Left lobe of liver (tissue), 2 donors: ENCODE measurements around the gene VRTN. TPM values are rescaled to one million over a fixed set of nuclear protein-coding genes. Genes with fewer than 3 reads are reported as not detected.
"Not testable (repeated sequence)": the region's sequence is repeated elsewhere in the genome, so short reads cannot be mapped to it uniquely, and the experiment has no call there.

Experiments
- ATAC-seq: fragments of 200-7000 bp; cut with Tn5 transposase; one replicate; pipeline ENCODE4 v1.9.1; 2020; ENCODE audit warnings: mild to moderate bottlenecking, moderate library complexity
- DNase-seq: peaks from one replicate; pipeline ENCODE4 v3.0.0-alpha.2; 2020; ENCODE audit warnings: low spot score
- total RNA-seq: library from RNA; stranded (reverse); gene quantifications from one replicate; pipeline ENCODE4 v1.2.1, GENCODE V29; 2021
- donor health status: DM: no; HTN: no; CAD: no; lungs with moderate emphysema.
- donor health status: DM: no; HTN: yes; CAD: no.

Gene VRTN
- total RNA-seq, 1 donor from 2014 or later: 0.08 TPM

DNA sequence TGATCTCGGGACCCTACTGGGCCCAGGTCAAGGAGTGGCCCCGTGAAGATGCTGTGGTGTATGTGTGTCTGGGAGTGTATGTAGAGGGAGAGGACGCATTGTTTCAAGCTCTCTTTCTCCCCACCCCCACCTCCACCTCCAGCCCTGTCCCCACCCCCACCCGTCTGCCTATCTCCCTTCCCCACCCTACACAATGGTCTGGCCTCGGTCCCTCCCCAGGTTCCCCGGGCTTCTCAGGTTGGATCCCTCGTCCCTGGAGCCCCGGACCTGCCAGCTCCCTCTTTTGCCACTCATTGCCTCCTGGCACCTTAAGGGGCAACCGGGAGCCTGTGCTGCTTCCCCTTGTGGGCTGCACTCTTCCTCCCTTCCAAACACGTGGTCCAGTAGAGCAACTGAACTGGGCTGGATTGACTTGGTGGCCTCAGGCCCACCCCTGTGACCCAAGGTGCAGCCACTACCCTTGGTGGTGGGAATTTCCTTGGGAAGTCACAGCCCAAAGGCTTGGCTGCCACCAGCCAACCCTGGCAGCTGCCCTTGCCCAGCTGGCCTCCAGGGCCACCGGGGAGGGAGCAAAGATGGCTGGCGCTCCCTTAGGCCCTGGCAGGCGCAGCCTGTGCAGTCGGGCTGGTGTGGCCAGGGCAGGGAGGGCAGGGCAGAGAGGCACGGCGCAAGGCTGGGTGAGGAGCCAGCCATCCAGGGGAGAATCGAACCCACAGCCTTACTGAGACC is 628 bp downstream of the VRTN start:
- DNase-seq (no peak), ATAC-seq (no peak)

DNA sequence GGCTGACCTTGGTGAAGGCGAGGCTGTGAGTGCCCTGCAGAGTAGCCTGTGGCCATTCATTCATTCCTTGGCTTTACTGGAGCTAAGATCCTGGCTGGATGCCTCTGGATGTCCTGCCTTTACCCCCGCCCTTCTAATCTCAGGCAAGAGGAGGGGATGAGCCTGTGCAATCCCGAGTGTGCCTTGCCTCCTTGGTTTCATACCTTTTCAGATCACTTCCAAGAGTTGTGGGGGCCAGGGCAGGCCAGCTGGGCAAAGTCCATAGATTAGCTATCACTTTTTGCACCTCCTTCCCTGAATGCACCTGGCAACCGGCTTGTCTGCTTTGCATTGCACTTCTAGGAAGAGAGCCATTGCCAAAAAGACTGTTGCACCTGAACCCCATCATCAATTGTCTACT is 1.5 kb downstream of the VRTN start:
- no peak for ATAC-seq
- no peak for DNase-seq

DNA sequence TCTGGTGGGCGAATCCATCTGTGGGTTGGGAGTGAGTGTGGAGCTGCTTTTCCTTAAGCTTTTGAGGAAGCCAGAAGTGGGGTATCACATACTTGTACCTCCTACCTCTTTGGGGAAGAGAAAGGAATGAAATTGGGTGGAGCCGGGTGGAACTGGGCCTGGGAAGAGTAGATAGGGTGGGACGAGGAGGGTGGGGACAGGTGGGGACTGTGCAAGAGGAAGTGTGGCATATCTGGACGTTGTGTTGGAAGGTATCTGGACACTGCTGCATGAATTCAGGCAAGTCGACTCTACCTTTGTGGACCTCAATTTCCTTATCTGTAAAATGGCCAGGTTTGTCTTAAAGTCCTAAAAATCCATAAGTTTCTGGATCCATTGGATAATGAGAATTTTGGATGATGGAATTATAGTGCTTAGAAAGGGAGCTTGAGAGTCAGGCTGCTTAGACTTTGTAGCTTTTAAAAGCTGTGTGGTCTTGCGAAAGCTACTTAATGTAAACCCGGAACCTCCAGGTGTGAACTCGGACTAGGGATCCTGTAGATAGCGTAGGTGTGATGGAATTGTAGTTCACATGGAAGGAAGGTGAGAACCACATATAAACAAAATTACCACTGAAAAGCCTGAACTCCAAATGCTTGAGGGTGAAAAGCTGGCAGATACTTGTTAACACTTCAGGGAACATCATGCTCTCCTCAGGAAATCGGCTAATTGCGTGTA is 2.1 kb downstream of the VRTN start:
- DNase-seq (no peak), ATAC-seq (no peak)

DNA sequence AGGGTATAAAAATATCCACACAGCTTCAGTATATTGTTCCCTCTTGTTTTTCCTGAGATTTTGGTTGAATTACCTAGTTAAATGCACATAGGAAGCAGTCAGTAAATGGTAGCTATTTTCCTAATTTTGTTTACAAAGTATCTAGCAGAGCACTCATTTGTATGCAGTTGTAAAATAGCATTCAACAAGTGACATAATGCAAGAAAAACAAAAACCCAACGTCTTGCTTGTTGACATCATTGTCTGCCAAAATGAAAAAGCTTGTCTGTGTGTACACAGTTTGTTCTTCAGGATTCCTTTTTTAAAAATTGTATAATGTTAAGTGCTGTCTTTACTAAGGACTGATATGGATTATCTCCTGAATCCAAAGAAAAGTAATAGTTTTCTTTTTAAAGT is 2.7 kb downstream of the VRTN start:
- DNase-seq: no peak

DNA sequence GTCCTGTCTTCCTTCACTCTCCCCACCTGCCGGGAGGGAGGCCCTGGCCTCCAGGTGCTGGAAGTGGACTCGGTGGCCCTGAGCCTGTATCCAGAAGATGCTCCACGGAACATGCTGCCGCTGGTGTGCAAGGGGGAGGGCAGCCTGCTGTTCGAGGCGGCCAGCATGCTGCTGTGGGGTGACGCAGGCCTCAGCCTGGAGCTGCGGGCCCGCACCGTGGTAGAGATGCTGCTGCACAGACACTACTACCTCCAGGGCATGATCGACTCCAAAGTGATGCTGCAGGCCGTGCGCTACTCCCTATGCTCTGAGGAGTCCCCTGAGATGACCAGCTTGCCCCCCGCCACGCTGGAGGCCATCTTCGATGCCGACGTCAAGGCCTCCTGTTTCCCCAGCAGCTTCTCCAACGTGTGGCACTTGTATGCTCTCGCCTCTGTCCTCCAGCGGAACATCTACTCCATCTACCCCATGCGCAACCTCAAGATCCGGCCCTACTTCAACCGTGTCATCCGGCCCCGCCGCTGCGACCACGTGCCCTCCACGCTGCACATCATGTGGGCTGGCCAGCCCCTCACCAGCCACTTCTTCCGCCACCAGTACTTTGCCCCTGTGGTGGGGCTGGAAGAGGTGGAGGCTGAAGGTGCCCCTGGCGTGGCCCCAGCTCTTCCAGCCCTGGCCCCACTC is 8.8 kb downstream of the VRTN start:
- ATAC-seq: no peak
- no peak for DNase-seq

More for the DNA sequence above, 2.7 kb downstream of the VRTN start:
- ATAC-seq: no peak

DNA sequence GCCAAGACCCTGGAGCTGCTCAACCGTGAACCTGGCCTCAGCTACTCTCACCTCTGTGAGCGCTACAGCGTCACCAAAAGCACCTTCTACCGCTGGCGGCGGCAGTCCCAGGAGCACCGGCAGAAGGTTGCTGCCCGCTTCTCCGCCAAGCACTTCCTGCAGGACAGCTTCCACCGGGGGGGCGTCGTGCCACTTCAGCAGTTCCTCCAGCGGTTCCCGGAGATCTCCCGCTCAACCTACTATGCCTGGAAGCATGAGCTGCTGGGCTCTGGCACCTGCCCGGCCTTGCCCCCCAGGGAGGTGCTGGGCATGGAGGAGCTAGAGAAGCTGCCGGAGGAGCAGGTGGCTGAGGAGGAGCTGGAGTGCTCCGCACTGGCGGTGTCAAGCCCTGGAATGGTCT is 9.3 kb downstream of the VRTN start:
- DNase-seq: no peak
- no peak for ATAC-seq

DNA sequence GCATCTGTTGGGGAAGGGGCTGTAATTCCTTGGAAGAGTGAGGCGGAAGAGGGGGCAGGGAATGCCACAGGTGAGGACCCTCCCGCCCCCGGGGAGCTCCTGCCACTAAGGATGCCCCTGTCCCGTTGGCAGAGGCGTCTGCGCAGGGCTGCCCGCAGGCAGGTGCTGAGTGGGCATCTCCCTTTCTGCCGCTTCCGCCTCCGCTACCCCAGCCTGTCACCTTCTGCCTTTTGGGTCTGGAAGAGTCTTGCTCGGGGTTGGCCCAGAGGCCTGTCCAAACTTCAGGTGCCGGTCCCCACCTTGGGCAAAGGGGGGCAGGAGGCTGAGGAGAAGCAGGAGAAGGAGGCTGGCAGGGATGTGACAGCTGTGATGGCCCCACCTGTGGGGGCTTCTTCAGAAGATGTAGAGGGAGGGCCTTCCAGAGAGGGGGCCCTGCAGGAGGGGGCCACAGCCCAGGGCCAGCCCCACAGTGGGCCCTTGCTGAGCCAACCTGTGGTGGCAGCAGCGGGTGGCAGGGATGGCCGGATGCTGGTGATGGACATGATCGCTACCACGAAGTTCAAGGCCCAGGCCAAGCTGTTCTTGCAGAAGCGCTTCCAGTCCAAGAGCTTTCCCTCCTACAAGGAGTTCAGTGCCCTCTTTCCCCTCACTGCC is 10.0 kb downstream of the VRTN start:
- DNase-seq: no peak

DNA sequence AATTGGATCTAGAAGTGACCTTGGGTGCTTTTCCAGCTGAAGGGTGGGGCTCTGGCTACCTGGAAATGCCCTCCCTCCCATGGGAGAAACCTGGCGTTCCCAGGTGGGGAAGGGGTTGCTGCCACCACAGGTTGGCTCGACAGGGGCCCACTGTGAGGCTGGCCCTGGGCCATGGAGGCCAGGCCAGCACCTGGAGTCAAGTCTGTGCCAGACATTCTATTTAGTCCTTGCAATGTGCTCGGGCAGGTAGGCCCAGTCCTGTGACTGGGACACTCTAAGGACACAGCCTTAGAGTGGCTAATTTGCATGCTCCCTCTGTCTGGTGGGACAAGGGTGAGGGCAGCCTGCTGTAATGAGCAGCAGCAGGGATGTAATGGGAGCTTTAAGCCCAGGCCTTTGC is 11.9 kb downstream of the VRTN start:
- ATAC-seq (no peak), DNase-seq (no peak)

More for the DNA sequence above, 10.0 kb downstream of the VRTN start:
- no peak for ATAC-seq

DNA sequence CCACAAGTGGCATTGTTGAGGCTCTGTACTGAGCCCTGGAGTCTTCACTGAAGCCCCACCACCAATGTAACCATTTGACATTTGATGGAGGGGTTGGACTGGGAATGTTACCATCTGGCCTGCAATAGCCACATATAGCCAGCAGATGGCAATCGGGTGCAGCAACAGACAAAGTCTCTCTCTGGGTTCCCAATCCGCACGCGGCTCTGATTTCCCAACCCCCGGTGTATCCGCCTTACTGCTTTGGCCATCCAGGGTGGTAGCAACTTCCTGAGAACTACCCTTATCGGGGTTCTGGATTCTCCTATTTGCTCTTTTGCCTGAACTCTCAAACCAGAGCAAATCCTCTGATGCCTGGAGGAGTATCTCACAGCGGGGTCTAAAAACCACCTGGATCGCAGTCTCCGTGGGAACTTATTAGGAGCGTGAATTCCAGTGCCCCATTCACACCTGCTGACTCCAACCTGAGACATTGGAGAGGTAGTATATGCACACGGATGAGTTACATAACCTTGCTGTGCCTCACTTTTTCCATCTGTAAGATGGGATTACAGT is 14.2 kb downstream of the VRTN start:
- ATAC-seq (peak; percentile 99), DNase-seq (peak; percentile 75)

DNA sequence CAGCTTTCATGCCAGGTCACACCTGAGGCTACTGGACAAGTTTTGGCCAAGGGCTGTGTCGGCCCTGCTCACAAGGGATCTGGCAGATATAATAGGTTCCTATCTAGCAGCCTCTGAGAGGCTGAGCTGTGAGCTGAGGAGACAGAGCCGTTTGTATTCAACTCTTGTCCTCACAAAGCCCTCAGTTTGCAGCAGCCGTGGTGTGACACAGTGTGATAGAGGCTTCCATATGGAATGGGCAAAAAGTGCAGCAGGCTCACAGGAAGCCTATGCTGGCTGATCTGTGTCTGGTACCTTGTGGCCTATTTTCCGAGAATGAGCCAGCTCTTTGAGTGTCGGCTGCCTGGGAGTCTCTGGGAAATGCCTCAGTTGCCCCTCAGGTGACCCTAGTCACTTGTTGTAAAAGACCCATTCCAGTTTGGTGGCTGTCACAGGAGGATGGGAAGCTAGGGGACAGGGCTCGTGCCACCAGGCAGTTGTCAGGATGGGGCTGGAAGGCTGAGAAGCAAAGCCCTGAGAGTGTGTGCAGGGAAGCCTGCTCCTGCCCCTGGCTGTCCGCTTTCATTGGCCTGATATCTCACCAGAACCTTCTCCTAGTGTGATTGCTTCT is 16.1 kb downstream of the VRTN start:
- ATAC-seq: no peak
- DNase-seq: no peak

DNA sequence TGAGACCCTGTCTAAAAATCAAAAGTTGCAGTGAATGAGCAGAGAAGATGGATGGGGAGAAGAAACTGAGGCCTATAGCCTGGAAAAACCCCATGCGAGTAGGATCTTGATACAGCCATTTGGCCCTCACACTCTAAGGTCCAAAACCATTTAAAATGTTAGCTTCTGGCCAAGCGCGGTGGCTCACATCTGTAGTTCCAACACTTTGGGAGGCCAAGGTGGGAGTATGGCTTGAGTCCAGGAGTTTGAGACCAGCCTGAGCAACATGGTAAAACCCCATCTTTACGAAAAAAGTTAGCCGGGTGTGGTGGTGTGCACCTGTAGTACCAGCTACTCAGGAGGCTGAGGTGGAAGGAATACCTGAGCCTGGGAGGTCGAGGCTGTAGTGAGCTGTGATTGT is 19.8 kb downstream of the VRTN start:
- DNase-seq: no peak
- ATAC-seq: no peak

DNA sequence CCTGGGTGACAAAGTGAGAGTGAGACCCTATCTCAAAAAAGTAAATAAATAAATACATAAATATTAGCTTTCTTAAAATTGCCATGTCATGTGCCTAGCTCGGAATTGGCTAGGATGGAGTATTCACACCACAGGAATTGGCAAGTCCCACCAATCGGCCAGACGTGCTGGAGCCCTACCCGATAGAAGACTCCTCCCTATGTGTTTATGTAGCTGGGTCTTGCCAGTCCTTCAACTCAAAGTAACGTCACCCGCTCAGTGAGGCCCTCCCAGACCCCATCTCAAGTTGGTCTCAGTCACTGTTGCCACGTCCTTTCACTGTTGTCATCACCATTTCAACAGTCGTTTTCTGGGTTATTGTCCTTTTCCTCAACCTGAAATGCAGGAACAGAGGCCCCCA is 20.2 kb downstream of the VRTN start:
- DNase-seq: no peak
- no peak for ATAC-seq

DNA sequence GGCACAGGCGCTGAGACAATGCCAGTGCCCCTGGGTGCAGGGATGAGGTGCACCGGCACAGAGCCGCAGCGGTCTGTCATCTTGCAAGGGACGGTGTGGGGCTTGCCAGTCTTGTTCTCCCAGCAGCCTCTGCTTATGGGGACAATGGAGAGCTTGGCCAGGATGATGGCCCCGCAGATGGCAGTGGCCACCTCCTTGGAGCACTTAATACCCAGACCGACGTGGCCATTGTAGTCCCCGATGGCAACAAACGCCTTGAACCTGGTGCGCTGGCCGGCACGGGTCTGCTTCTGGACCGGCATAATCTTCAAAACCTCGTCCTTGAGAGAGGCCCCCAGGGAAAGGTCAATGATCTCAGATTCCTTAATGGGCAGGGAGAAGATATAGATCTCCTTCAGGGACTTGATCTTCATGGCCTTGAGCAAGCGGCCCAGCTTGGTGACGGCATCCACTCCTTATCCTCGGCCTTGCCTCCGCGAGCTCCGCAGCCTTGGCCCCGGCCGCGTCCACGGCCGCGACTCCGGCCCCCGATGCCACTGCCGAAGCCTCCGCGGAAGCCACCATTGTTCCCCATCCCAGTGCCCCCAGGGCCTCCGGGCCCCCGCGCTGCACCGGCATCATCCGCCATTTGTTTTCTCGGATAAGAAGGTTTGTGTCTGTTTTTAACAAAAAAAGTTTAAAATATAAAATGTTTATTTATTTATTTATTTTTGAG is 29.9 kb downstream of the VRTN start:
- DNase-seq (no peak), ATAC-seq (no peak)

DNA sequence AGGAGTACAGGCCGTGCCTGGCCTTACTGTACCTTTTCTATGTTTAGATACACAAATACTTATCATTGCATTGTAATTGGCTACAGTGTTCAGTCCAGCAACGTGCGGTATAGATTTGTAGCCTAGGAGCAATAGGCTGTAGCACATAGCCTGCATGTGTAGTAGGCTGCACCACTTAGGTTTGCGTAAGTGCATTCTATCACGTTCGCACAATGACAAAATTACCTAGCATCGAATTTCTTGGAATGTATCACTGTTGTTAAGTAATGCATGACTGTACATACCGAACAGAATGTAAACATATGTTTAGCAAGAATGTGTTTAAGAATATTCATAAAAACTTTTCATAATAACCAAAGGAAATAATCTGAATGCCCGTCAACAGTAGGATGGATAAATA is 31.9 kb downstream of the VRTN start:
- ATAC-seq (no peak), DNase-seq (no peak)

DNA sequence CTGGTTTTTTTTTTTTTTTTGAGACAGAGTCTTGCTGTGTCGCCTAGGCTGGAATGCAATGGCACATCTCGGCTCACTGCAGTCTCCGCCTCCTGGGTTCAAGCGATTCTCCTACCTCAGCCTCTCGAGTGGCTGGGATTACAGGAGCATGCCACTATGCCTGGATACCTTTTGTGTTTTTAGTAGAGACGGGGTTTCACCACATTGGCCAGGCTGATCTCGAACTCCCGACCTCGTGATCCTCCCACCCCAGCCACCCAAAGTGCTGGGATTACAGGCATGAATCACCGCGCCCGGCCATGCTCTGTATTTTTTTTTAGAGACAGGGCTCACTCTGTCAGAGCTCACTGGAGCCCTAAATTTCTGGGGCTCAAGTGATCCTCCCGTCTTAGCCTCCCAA is 32.6 kb downstream of the VRTN start:
- DNase-seq (no peak), ATAC-seq (no peak)

DNA sequence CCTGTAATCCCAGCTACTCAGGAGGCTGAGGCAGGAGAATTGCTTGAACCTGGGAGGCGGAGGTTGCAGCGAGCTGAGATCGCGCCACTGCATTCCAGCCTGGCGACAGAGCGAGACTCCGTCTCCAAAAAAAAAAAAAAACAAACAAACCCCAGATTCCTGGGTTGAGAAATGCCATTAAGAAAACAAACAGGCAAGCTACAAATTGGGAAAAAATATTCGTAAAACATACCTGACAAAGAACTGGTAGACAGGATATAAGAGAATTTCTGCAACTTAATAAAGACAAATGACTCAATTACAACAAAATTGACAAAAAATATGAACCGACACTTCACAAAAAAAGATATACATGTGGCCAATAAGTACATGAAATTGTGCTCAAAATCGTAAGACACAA is 33.3 kb downstream of the VRTN start:
- not testable (repeated sequence) for DNase-seq, ATAC-seq

DNA sequence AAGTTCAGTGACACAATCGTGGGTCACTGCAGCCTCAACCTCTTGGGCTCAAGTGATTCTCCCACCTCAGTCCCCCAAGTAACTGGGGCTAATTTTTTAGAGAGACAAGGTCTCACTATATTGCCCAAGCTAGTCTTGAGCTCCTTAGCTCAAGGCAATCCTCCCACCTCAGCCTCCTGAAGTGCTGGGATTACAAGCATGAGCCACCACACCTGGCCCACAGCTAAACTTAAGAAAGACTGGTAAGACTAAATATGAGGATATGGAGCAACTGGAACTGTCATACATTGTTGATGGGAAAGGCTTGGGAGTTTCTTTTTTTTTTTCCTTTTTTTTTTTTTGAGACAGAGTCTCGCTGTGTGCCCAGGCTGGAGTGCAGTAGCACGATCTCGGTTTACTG is 34.0 kb downstream of the VRTN start:
- ATAC-seq (no peak), DNase-seq (no peak)

DNA sequence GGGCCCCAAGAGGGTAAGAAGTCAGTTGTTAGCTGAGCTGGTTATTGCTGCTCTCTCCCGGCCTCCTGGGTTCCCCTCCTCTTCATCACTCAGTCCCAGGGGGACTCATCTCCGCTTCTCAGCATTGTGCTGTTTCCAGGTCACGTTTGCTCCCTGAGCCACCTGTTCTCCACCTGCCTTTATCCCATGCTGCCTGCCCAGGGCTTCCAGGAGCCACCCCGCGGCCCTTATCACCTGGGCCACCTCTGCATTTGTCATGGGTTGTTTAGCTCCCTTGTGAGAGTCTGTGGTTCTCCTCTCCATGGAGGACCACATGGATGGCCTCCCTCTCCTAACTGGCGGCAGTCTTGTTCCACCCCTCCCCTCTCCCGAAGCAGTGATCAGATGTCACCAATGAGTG is 41.7 kb downstream of the VRTN start:
- no peak for DNase-seq

DNA sequence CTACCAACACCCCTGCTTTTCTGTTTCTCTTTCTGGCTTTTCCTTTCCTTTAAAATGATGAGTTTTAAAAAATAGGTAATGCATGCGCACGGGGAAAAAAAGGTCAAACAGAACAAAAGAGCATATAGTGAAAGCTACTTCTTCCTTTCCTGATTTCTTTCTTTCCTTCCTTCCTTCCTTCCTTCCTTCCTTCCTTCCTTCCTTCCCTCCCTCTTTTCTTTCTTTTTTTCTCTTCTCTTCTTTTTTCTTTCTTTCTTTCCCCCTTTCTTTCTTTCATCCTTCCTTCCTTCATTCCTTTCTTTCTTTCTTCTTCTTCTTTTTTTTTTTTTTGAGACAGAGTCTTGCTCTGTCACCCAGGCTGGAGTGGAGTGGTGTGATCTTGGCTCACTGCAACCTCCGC is 42.2 kb downstream of the VRTN start:
- ATAC-seq, DNase-seq: not testable (repeated sequence)

More for the DNA sequence above, 41.7 kb downstream of the VRTN start:
- ATAC-seq: no peak

DNA sequence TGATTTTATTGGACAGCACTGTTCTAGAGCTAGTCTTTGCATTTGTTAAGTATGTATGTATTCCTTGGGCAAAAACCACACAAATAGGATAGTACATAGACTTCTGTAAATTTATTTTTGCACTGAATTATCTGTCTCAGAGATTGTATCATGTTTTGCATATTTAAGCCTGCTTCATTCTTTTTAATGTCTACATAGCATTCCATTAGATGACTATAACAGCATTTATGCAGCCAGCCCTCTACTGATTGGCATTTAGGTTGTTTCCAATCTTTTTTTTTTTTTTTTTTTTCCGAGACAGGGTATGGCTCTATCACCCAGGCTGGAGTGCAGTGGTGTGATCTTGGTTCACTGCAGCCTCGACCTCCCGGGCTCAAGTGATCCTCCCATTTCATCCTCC is 43.2 kb downstream of the VRTN start:
- DNase-seq: no peak
- no peak for ATAC-seq
